ENCODE measurements around the gene TNIK.

- TF ChIP-seq POLR2A (IDR thresholded peaks at IDR 0.05) (no peak), POLR2AphosphoS5 (IDR thresholded peaks at IDR 0.05) (no peak), CTCF (IDR thresholded peaks at IDR 0.05) (no peak)
Observed at GRCh38 chr3:171457607-171458061, 2.6 kb downstream of the TNIK start.

Measured in breast epithelium (tissue), 3 donors.